GM18507 (cell line): ENCODE measurements around the gene KRT23.

ENCODE experiments used
- DNase-seq: peaks from one replicate; pipeline ENCODE4 v3.0.0; 2011; ENCODE audit warnings: low read depth; ENCODE audit not compliant: insufficient read length; ENCODE audit errors: extremely low spot score
- FAIRE-seq: peaks from 2 replicates; lab custom pipeline; 2011; peaks lifted over from hg19 to GRCh38; lab: Jason Lieb, UNC

KRT23 gene

DNA sequence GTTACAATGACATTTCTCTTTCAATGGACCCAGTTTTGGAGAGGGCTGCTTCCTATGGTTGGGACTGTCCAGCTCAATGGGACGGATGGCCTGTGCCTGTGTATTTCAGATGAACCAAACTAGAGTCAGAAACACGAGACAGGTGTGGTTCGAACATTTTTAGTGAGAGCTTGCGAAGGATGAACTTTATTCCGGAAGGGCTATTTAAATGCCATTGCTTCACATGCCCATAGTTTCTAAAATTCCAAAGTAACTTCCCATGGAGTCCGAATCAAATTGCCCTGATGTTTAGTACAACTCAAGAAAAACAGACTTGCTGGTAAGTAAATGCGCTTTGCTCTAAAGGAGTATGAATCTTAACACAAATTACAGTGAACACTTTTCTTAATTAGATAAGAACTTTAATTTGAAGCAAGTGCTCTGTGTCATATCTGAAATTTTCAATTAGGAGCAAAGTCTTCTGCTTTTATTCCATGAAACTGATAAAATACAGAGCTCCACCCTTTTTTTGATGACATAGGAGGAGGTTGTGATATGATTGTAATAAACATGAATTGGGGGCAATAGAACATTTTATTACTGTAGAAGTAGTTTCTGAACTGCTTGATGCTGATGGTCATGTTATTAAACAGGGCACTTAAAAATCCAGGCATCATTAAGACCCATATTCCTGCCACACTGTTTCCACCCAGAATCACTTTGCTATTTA, 53.7 kb downstream of the KRT23 start:
- DNase-seq (no peak), FAIRE-seq (no peak)

DNA sequence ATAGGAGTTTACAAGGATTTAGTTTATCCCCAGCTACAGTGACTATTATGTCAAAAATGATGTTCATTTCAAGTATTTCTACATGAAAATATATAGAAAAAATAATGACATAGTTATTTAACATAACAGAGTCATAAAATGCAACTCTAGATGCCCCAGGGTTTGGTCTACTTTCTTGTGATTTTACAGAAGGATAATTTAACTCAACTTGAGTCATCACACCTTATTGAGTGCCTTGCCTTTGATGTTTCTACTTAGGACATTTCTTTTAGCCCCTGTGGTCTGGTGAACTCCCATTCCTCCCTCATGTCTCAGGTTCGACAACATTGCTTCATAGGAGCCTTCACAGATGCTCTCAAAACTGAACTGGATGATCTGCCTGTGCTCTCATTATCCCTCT, 54.4 kb downstream of the KRT23 start:
- DNase-seq (no peak), FAIRE-seq (no peak)

DNA sequence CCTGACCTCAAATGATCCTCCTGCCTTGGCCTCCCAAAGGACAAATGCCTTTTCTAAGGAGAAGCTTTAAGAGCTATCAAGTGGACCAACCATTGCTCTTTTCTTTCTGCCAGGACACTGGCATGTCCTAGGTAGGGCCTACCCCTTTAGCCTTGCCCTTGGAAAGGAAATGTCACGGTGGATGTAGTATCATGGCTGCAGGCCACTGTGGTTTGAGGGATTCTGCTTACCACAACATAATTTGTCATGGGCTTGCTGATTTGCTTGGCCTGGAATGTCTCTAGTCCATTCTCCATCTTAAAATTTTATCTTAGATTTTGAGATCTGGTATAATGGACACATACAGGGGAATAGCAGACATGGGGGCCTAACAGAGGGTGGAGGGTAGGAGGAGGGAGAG, 58.4 kb downstream of the KRT23 start:
- no peak for FAIRE-seq

DNA sequence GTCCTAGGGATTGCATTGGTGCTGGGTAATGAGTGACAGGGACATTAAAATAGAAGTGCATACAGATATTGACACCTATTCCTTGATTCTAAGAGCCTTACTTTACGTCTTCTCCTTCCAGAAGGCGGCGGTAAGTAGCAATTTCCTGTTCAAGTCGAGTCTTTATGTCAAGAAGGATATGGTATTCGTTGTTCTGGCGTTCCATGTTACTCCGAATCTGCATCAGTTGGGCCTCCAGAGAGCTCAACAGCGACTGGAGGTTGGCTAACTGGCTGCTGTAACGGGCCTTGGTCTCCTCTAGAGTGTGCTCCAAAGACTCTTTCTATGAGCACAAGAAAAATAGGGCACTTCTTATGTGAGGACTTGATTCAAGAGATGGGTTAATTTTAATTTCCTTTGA, 59.4 kb downstream of the KRT23 start:
- FAIRE-seq (no peak), DNase-seq (no peak)

More for the DNA sequence above, 58.4 kb downstream of the KRT23 start:
- no peak for DNase-seq

DNA sequence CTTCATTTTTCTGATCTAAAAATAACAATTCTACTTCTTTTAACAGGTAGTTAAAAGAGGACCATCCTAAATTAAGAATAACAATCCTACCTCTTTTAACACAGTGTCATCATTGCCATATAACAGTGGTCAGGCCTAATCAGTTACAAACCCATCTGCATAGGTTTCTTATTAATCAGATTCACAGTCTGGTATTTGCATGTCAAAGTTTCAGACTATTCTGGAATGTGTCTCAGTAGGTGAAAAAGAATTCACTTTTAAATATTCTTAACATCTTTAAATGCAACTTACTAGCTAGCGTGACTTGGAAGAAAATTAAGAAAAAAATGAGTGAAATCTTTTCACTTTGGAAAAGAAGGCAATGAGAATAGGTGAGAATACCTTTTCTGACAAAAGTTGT, 63.6 kb downstream of the KRT23 start:
- DNase-seq: no peak
- FAIRE-seq: no peak

DNA sequence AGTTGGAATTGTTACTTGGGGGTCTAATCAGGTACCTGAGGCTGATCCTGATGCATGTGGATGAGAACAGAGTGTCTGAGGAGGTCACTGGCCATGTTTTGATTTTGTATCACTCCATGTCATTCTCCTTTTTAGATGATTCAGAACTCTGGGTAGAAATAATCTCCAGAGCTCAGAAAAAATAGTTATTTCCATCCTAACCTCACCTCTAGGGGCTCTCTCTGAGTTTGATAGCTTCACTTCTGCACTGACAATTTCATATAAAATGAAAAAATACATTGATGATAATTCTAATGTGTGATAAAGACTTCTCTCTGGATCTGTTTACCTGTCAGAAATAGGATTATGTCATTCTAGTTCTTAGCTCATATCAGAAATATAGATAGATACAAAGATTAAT, 64.2 kb downstream of the KRT23 start:
- FAIRE-seq (no peak), DNase-seq (no peak)
